OCI-LY3 (cell line): ENCODE results near the gene MYO5B.

ENCODE experiments used
- H2AFZ ChIP-seq: fragments of 200-600, 300-600 bp; shearing (Covaris generic); 2 replicates; pipeline ENCODE4 v1.6.0; 2014; ENCODE audit warnings: antibody characterized with exemption, low read depth, low read length
- H3K27ac ChIP-seq: fragments of 200-600, 300-600 bp; sonication (generic); 2 replicates; pipeline ENCODE4 v1.5.1; 2014; ENCODE audit warnings: mild to moderate bottlenecking, low read length, moderate library complexity, mixed read lengths
- H3K27me3 ChIP-seq: fragments of 200-600, 300-600 bp; sonication (generic); 2 replicates; pipeline ENCODE4 v1.6.1; 2014; ENCODE audit warnings: low read depth, low read length, mixed read lengths
- H3K36me3 ChIP-seq: fragments of 200-600, 300-600 bp; sonication (generic); replicated peaks from 2 replicates; pipeline ENCODE3; 2014; ENCODE audit warnings: low read depth, low read length, mixed read lengths
- H3K4me1 ChIP-seq: fragments of 300-600, 200-600 bp; sonication (generic); 2 replicates; pipeline ENCODE4 v1.6.1; 2014; ENCODE audit warnings: low read length, mixed read lengths
- H3K4me2 ChIP-seq: fragments of 200-600, 300-600 bp; sonication (generic); 2 replicates; pipeline ENCODE4 v1.6.1; 2014; ENCODE audit warnings: low read length, mixed read lengths
- H3K4me3 ChIP-seq: fragments of 300-600, 200-600 bp; sonication (generic); 2 replicates; pipeline ENCODE4 v1.5.1; 2014; ENCODE audit warnings: antibody characterized with exemption, mild to moderate bottlenecking, low read length, moderate library complexity
- H3K79me2 ChIP-seq: fragments of 300-600, 200-600 bp; shearing (Covaris generic); 2 replicates; pipeline ENCODE4 v1.6.1; 2014; ENCODE audit warnings: mild to moderate bottlenecking, low read length, mixed read lengths
- H3K9ac ChIP-seq: fragments of 300-600, 200-600 bp; shearing (Covaris generic); 2 replicates; pipeline ENCODE4 v1.6.0; 2014; ENCODE audit warnings: mild to moderate bottlenecking, low read length, moderate library complexity
- H3K9me3 ChIP-seq: fragments of 200-600, 300-600 bp; shearing (Covaris generic); 2 replicates; pipeline ENCODE4 v1.6.1; 2014; ENCODE audit warnings: low read length, mixed read lengths; ENCODE audit not compliant: insufficient read depth
- H4K20me1 ChIP-seq: fragments of 200-600, 300-600 bp; sonication (generic); 2 replicates; pipeline ENCODE4 v1.6.1; 2016; ENCODE audit warnings: low read length, mixed read lengths; ENCODE audit not compliant: insufficient read depth
- EZH2phosphoT487 ChIP-seq: fragments of 200-600 bp; shearing (Covaris generic); IDR thresholded peaks from 2 replicates; pipeline ENCODE4 v1.6.1; 2018; ENCODE audit warnings: antibody characterized with exemption, mixed run types, low read depth
- TF ChIP-seq, protein P1 (sequence below): fragments of 200-600, 300-600 bp; sonication (generic); IDR thresholded peaks from 2 replicates; pipeline ENCODE4 v1.5.1; 2014; ENCODE audit warnings: antibody characterized with exemption, low read length, low read depth

MYO5B gene

DNA sequence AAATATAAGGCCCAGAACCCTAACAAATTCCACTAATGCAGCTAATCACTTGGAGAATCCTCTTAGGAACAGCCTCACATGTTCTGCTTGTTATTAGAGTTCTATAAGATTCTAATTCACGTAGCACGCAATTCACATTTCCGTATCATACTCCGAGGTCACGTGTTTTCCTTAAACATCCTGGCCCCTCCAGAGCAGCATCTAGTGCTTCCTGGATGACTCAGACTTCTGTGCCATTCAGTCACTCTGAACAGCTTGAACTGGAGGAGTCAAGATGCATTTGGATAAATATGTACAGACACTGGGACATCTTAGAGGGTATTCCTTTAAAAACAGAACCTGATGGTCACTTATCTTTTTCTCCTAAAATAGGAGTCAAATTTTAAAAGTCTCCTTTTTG is 156.5 kb downstream of the MYO5B start:
- H3K9me3 ChIP-seq = no peaks in the 10 kb centered on the region
- no peak overlapping the region for H3K4me3 ChIP-seq
- no peak overlapping the region for H3K4me2 ChIP-seq
- TF ChIP-seq EZH2phosphoT487 = no peak
- TF ChIP-seq, protein P1, sequence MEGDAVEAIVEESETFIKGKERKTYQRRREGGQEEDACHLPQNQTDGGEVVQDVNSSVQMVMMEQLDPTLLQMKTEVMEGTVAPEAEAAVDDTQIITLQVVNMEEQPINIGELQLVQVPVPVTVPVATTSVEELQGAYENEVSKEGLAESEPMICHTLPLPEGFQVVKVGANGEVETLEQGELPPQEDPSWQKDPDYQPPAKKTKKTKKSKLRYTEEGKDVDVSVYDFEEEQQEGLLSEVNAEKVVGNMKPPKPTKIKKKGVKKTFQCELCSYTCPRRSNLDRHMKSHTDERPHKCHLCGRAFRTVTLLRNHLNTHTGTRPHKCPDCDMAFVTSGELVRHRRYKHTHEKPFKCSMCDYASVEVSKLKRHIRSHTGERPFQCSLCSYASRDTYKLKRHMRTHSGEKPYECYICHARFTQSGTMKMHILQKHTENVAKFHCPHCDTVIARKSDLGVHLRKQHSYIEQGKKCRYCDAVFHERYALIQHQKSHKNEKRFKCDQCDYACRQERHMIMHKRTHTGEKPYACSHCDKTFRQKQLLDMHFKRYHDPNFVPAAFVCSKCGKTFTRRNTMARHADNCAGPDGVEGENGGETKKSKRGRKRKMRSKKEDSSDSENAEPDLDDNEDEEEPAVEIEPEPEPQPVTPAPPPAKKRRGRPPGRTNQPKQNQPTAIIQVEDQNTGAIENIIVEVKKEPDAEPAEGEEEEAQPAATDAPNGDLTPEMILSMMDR = no peak
- H3K27me3 ChIP-seq = peaks cover 59% of the 10 kb centered on the region
- no peaks in the 10 kb centered on the region for H3K36me3 ChIP-seq
- no peaks in the 10 kb centered on the region for H3K79me2 ChIP-seq
- no peak overlapping the region for H2AFZ ChIP-seq
- no peaks in the 10 kb centered on the region for H4K20me1 ChIP-seq
- H3K4me1 ChIP-seq = no peaks in the 10 kb centered on the region
- no peak overlapping the region for H3K27ac ChIP-seq
- no peak overlapping the region for H3K9ac ChIP-seq

DNA sequence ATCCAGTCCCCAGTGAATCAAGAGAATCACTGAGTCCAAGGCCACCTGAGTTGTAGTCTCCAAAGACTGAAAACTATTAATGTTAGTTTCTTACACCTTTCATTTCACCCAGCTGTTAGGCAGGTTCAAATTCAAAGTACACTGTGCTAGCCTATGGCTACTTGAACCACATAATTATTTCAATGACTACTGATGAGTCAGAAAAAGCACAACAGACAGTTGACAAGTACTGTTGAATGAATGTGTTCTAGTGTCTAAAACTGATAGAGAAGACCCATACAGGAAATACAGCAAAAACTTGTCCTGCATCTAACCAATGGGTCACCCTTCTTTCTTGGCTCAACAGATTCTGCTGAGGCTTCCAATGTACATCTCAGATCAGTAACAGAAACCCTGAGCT is 160.9 kb downstream of the MYO5B start:
- TF ChIP-seq EZH2phosphoT487 = no peak
- TF ChIP-seq, protein P1 = no peak
- Histone ChIP-seq H3K4me3 (no peak overlapping the region), H3K79me2 (no peaks in the 10 kb centered on the region), H3K9me3 (no peaks in the 10 kb centered on the region), H3K4me1 (no peaks in the 10 kb centered on the region), H3K27me3 (peaks cover 61% of the 10 kb centered on the region), H2AFZ (no peak overlapping the region), H4K20me1 (no peaks in the 10 kb centered on the region), H3K9ac (no peak overlapping the region), H3K27ac (no peak overlapping the region), H3K36me3 (no peaks in the 10 kb centered on the region), H3K4me2 (no peak overlapping the region)

DNA sequence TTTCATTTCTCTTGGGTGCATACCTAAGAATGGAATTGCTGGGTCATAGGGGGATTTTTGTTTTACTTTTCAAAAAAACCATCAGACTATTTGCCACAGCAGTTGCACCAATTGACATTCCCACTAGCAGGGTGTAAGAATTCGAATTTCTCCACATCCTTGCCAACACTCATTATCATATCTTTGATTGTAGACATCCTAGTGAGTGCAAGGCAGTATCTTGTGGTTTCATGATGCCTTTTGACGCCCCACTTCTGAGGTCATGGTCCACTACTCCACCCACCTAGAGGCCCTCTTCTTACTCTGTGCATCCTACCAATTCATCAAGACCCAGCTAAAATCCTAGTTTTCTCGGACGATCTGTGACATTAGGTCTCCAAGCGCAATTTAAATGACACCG is 161.9 kb downstream of the MYO5B start:
- H4K20me1 ChIP-seq = no peaks in the 10 kb centered on the region
- TF ChIP-seq, protein P1 = no peak
- no peak for TF ChIP-seq EZH2phosphoT487
- no peaks in the 10 kb centered on the region for H3K4me1 ChIP-seq
- no peak overlapping the region for H3K4me3 ChIP-seq
- H3K36me3 ChIP-seq = no peaks in the 10 kb centered on the region
- H3K27me3 ChIP-seq = peaks cover 71% of the 10 kb centered on the region
- no peaks in the 10 kb centered on the region for H3K9me3 ChIP-seq
- H3K9ac ChIP-seq = no peak overlapping the region
- no peak overlapping the region for H3K27ac ChIP-seq
- no peak overlapping the region for H2AFZ ChIP-seq
- H3K4me2 ChIP-seq = no peak overlapping the region
- no peaks in the 10 kb centered on the region for H3K79me2 ChIP-seq

DNA sequence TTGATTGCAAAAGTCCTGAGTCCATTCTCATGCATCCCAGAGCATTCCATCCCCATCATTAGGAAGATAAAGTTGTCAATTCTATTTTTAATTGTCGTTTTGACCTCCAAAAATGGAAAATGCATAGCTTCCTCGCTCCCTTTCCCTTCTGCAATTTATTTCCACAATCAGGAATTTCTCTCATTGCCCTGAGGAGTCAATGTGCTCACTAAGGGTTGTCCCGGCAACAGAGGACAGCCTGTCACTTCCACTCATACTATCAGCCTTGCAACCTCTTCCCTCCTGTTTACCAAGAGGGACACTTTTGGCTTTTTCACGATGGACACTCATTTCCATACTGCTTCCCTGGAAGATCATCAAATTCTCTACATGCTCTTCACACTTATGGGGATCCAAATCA is 164.8 kb downstream of the MYO5B start:
- no peak overlapping the region for H3K4me2 ChIP-seq
- TF ChIP-seq EZH2phosphoT487 = no peak
- TF ChIP-seq, protein P1 = no peak
- H3K27me3 ChIP-seq = peaks cover 73% of the 10 kb centered on the region
- H4K20me1 ChIP-seq = no peaks in the 10 kb centered on the region
- H3K4me3 ChIP-seq = no peak overlapping the region
- H3K27ac ChIP-seq = no peak overlapping the region
- no peak overlapping the region for H2AFZ ChIP-seq
- H3K36me3 ChIP-seq = no peaks in the 10 kb centered on the region
- H3K9ac ChIP-seq = no peak overlapping the region
- no peaks in the 10 kb centered on the region for H3K4me1 ChIP-seq
- H3K9me3 ChIP-seq = peaks cover 5% of the 10 kb centered on the region
- H3K79me2 ChIP-seq = no peaks in the 10 kb centered on the region
